HCT116 (cell line): ENCODE results near the gene POLE.

Experiments used
- EZH2 ChIP-seq: fragments of 200-600 bp; sonication (generic); IDR thresholded peaks from 2 replicates; pipeline ENCODE4 v1.6.1; 2017; ENCODE audit warnings: antibody characterized with exemption, mixed run types
- POLR2A ChIP-seq: IDR thresholded peaks from 2 replicates; pipeline ENCODE4 v1.7.0; 2011; ENCODE audit warnings: borderline replicate concordance; ENCODE audit not compliant: insufficient read depth, insufficient read length; ENCODE audit errors: extremely low read depth
- RAD21 ChIP-seq: IDR thresholded peaks from 2 replicates; pipeline ENCODE4 v1.6.1; 2012; ENCODE audit warnings: low read depth, mild to moderate bottlenecking
- TCF7L2 ChIP-seq: IDR thresholded peaks from 2 replicates; pipeline ENCODE4 v1.7.0; 2011; ENCODE audit warnings: borderline replicate concordance, inconsistent platforms; ENCODE audit not compliant: insufficient read depth, insufficient read length; ENCODE audit errors: extremely low read depth
- TF ChIP-seq, protein P1 (sequence below), 3 experiments: fragments of 200-600 bp in 1 of 3; sonication (generic) in 1 of 3; IDR thresholded peaks in 2 of 3; conservative IDR thresholded peaks in 1 of 3; 2 replicates each; pipeline ENCODE4 v1.5.1; 2012 to 2017; ENCODE audit warnings: low read depth in 2 of 3, low read length in 2 of 3, antibody characterized with exemption in 1 of 3, borderline replicate concordance in 1 of 3, control low read depth in 1 of 3, mild to moderate bottlenecking in 1 of 3, mixed read lengths in 1 of 3, mixed run types in 1 of 3, moderate library complexity in 1 of 3; ENCODE audit not compliant: insufficient read depth in 1 of 3
- TF ChIP-seq, protein P2 (sequence below): IDR thresholded peaks from 2 replicates; pipeline ENCODE4 v1.6.1; 2012; ENCODE audit warnings: low read depth

DNA sequence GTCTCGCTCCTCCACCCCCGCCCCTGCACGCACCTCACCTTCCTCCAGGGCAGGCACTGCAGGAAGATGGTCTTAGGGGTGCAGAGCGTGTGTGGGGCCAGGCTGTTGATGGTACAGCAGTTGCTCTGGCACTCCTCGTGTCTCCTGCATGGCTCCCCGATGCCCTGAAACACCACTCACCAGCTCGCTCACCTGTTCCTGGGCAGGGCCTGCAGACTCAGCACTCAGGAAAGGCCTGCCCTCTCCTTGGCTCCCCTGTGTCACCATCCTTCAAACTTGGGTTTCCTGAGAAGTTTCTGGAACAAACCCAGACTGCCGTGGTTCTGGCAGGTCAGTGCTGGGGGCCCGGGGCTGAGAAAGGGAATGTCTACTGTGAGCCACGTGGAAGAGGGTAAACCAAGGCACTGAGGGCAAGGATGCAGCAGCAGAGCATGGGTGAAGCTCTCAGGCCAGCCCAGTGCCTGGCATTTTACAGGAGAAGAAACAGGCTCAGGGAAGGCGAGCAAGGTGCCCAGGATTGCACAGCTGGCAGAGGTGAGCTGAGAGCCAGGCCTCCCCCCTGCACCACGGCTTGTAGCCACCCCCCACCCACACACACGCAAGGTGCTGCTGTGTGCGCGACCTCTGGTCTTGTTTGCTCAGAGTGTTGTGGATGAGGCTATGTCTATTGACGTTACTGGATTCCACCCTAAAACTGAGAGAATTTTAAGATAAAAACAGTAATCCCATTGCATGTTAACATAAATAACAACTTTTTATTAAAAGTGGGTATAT is 82.3 kb downstream of the POLE start:
- TF ChIP-seq, protein P1, sequence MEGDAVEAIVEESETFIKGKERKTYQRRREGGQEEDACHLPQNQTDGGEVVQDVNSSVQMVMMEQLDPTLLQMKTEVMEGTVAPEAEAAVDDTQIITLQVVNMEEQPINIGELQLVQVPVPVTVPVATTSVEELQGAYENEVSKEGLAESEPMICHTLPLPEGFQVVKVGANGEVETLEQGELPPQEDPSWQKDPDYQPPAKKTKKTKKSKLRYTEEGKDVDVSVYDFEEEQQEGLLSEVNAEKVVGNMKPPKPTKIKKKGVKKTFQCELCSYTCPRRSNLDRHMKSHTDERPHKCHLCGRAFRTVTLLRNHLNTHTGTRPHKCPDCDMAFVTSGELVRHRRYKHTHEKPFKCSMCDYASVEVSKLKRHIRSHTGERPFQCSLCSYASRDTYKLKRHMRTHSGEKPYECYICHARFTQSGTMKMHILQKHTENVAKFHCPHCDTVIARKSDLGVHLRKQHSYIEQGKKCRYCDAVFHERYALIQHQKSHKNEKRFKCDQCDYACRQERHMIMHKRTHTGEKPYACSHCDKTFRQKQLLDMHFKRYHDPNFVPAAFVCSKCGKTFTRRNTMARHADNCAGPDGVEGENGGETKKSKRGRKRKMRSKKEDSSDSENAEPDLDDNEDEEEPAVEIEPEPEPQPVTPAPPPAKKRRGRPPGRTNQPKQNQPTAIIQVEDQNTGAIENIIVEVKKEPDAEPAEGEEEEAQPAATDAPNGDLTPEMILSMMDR (IDR thresholded peaks at IDR 0.05 in 2 of 3, conservative IDR thresholded peaks at IDR 0.05 in 1 of 3; ENCODE audit: borderline replicate concordance in 1 of 3, insufficient read depth in 1 of 3, low read depth in 2 of 3, low read length in 2 of 3) = no peak
- TF ChIP-seq POLR2A (no peak), TCF7L2 (no peak), RAD21 (no peak), EZH2 (no peak)
- TF ChIP-seq, protein P2, sequence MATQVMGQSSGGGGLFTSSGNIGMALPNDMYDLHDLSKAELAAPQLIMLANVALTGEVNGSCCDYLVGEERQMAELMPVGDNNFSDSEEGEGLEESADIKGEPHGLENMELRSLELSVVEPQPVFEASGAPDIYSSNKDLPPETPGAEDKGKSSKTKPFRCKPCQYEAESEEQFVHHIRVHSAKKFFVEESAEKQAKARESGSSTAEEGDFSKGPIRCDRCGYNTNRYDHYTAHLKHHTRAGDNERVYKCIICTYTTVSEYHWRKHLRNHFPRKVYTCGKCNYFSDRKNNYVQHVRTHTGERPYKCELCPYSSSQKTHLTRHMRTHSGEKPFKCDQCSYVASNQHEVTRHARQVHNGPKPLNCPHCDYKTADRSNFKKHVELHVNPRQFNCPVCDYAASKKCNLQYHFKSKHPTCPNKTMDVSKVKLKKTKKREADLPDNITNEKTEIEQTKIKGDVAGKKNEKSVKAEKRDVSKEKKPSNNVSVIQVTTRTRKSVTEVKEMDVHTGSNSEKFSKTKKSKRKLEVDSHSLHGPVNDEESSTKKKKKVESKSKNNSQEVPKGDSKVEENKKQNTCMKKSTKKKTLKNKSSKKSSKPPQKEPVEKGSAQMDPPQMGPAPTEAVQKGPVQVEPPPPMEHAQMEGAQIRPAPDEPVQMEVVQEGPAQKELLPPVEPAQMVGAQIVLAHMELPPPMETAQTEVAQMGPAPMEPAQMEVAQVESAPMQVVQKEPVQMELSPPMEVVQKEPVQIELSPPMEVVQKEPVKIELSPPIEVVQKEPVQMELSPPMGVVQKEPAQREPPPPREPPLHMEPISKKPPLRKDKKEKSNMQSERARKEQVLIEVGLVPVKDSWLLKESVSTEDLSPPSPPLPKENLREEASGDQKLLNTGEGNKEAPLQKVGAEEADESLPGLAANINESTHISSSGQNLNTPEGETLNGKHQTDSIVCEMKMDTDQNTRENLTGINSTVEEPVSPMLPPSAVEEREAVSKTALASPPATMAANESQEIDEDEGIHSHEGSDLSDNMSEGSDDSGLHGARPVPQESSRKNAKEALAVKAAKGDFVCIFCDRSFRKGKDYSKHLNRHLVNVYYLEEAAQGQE = no peak
